H9 (cell line): ENCODE measurements around the gene ATP1A4. TPM values are rescaled to one million over a fixed set of nuclear protein-coding genes. Genes with fewer than 3 reads are reported as not detected.
A peak's percentile ranks its signal among the peaks of the same experiment; 100 is the strongest.

Source experiments
- DNase-seq: peaks from one replicate; pipeline ENCODE4 v3.0.0-alpha.2; 2017
- H2AFZ ChIP-seq: one replicate; pipeline ENCODE4 v1.6.1; 2013; ENCODE audit warnings: mild to moderate bottlenecking, low read length, control low read depth, moderate library complexity
- H2AK5ac ChIP-seq: 2 replicates; pipeline ENCODE4 v1.6.1; 2013; ENCODE audit warnings: low read length, control low read depth, mixed read lengths; ENCODE audit not compliant: insufficient read length
- H2BK120ac ChIP-seq: one replicate; pipeline ENCODE4 v1.6.1; 2013; ENCODE audit warnings: low read depth, mild to moderate bottlenecking, low read length, control low read depth, inconsistent platforms; ENCODE audit not compliant: poor library complexity, severe bottlenecking
- H2BK12ac ChIP-seq: 2 replicates; pipeline ENCODE4 v1.6.1; 2013; ENCODE audit warnings: low read length, control low read depth, mixed read lengths, low read depth; ENCODE audit not compliant: insufficient read length
- H2BK15ac ChIP-seq: 2 replicates; pipeline ENCODE4 v1.6.1; 2013; ENCODE audit warnings: low read depth, low read length, control low read depth
- H2BK20ac ChIP-seq: one replicate; pipeline ENCODE4 v1.6.1; 2013; ENCODE audit warnings: low read depth, mild to moderate bottlenecking, low read length, control low read depth, inconsistent platforms; ENCODE audit not compliant: poor library complexity, severe bottlenecking
- H2BK5ac ChIP-seq: 2 replicates; pipeline ENCODE4 v1.6.1; 2013; ENCODE audit warnings: low read length, control low read depth, mixed read lengths; ENCODE audit not compliant: insufficient read length
- H3K14ac ChIP-seq: 2 replicates; pipeline ENCODE4 v1.6.1; 2013; ENCODE audit warnings: low read length, control low read depth; ENCODE audit not compliant: insufficient read depth
- H3K18ac ChIP-seq: 2 replicates; pipeline ENCODE4 v1.6.1; 2013; ENCODE audit warnings: low read depth, mild to moderate bottlenecking, mixed read lengths, low read length, control low read depth; ENCODE audit not compliant: insufficient read length
- H3K23ac ChIP-seq: 2 replicates; pipeline ENCODE4 v1.6.1; 2013; ENCODE audit warnings: low read length, control low read depth, mixed read lengths, low read depth; ENCODE audit not compliant: insufficient read length
- H3K23me2 ChIP-seq: 2 replicates; pipeline ENCODE4 v1.6.1; 2013; ENCODE audit warnings: low read depth, mild to moderate bottlenecking, mixed read lengths, low read length, control low read depth; ENCODE audit not compliant: insufficient read length, poor library complexity, severe bottlenecking
- H3K27ac ChIP-seq: 2 replicates; pipeline ENCODE4 v1.5.1; 2013; ENCODE audit warnings: low read length, control low read depth, mixed read lengths, low read depth; ENCODE audit not compliant: insufficient read length
- H3K27me3 ChIP-seq: 2 replicates; pipeline ENCODE4 v1.6.1; 2013; ENCODE audit warnings: low read length, control low read depth, inconsistent platforms; ENCODE audit not compliant: insufficient read depth
- H3K4ac ChIP-seq: 2 replicates; pipeline ENCODE4 v1.6.1; 2013; ENCODE audit warnings: low read depth, mild to moderate bottlenecking, control low read depth, inconsistent platforms, low read length, moderate library complexity
- H3K4me1 ChIP-seq: 2 replicates; pipeline ENCODE4 v1.6.1; 2013; ENCODE audit warnings: low read length, control low read depth, inconsistent platforms; ENCODE audit not compliant: insufficient read depth
- H3K4me2 ChIP-seq: 2 replicates; pipeline ENCODE4 v1.6.1; 2013; ENCODE audit warnings: low read length, control low read depth, mixed read lengths; ENCODE audit not compliant: insufficient read length, insufficient read depth
- H3K56ac ChIP-seq: 2 replicates; pipeline ENCODE4 v1.6.1; 2013; ENCODE audit warnings: low read depth, mild to moderate bottlenecking, mixed read lengths, low read length, control low read depth; ENCODE audit not compliant: insufficient read length
- H3K79me1 ChIP-seq: 2 replicates; pipeline ENCODE4 v1.6.1; 2013; ENCODE audit warnings: low read depth, mild to moderate bottlenecking, moderate library complexity, low read length, control low read depth, inconsistent platforms; ENCODE audit not compliant: insufficient read depth, poor library complexity, severe bottlenecking
- H3K79me2 ChIP-seq: 2 replicates; pipeline ENCODE4 v1.6.1; 2013; ENCODE audit warnings: low read length, control low read depth, inconsistent platforms; ENCODE audit not compliant: insufficient read depth
- H3K9ac ChIP-seq: 2 replicates; pipeline ENCODE4 v1.6.1; 2013; ENCODE audit warnings: low read length, control low read depth, mixed read lengths; ENCODE audit not compliant: insufficient read length; ENCODE audit errors: extremely low read depth
- H3K9me3 ChIP-seq: one replicate; pipeline ENCODE4 v1.6.1; 2013; ENCODE audit warnings: low read depth, low read length, inconsistent platforms; ENCODE audit not compliant: control insufficient read depth
- H3T11ph ChIP-seq: one replicate; pipeline ENCODE4 v1.6.1; 2013; ENCODE audit warnings: mild to moderate bottlenecking, low read length, control low read depth, inconsistent platforms
- H4K20me1 ChIP-seq: one replicate; pipeline ENCODE4 v1.6.1; 2013; ENCODE audit not compliant: control insufficient read depth, insufficient read length, insufficient read depth
- H4K5ac ChIP-seq: 2 replicates; pipeline ENCODE4 v1.6.1; 2013; ENCODE audit warnings: low read depth, mild to moderate bottlenecking, mixed read lengths, low read length, control low read depth; ENCODE audit not compliant: insufficient read length
- H4K8ac ChIP-seq: replicated peaks from 2 replicates; pipeline ENCODE4 v1.6.1; 2013; ENCODE audit warnings: low read length, control low read depth, mixed read lengths, low read depth; ENCODE audit not compliant: insufficient read length
- H4K91ac ChIP-seq: 2 replicates; pipeline ENCODE4 v1.6.1; 2013; ENCODE audit warnings: low read depth, mild to moderate bottlenecking, moderate library complexity, mixed read lengths, low read length, control low read depth; ENCODE audit not compliant: insufficient read length
- H3K27ac Mint-ChIP-seq, 3 experiments: 2 replicates in 2 of 3; 3 replicates in 1 of 3; pipeline ENCODE4 v1.8.0; 2020 to 2021; ENCODE audit warnings: mixed read lengths in 3 of 3, mild to moderate bottlenecking in 1 of 3, moderate library complexity in 1 of 3
- H3K27me3 Mint-ChIP-seq: 2 replicates; pipeline ENCODE4 v1.8.0; 2021; ENCODE audit warnings: low read depth, mild to moderate bottlenecking, moderate library complexity, mixed read lengths
- H3K36me3 Mint-ChIP-seq, 3 experiments: 2 replicates in 2 of 3; 3 replicates in 1 of 3; pipeline ENCODE4 v1.8.0; 2020 to 2021; ENCODE audit warnings: low read depth in 3 of 3, mixed read lengths in 3 of 3; ENCODE audit not compliant: insufficient read depth in 1 of 3
- H3K4me1 Mint-ChIP-seq, 2 experiments: 2 replicates each; pipeline ENCODE4 v1.8.0; 2020; ENCODE audit warnings: mixed read lengths in 2 of 2
- H3K4me3 Mint-ChIP-seq, 2 experiments: 2 replicates in 1 of 2; 3 replicates in 1 of 2; pipeline ENCODE4 v1.8.0; 2020 to 2021; ENCODE audit warnings: mild to moderate bottlenecking in 2 of 2, mixed read lengths in 2 of 2, moderate library complexity in 1 of 2
- H3K9me3 Mint-ChIP-seq, 2 experiments: 2 replicates in 1 of 2; 3 replicates in 1 of 2; pipeline ENCODE4 v1.8.0; 2020; ENCODE audit warnings: mild to moderate bottlenecking in 2 of 2, mixed read lengths in 2 of 2, moderate library complexity in 1 of 2
- WGBS: extraction: QIAGEN DNeasy Blood & Tissue Kit; methylation state at CpG from one replicate; pipeline ENCODE4 v1.1.7; 2013; ENCODE audit warnings: missing lambda C conversion rate, low lambda C conversion rate, mixed read lengths; ENCODE audit not compliant: insufficient read length; ENCODE audit errors: extremely low coverage; 5-methylcytosine and 5-hydroxymethylcytosine counted together
- total RNA-seq: library from RNA; stranded (reverse); gene quantifications from 2 replicates; pipeline ENCODE4 v1.2.1, GENCODE V29; 2021
- TF ChIP-seq, protein P1 (sequence below): fragments of 200-600 bp; sonication (generic); conservative IDR thresholded peaks from 3 replicates; pipeline ENCODE4 v1.8.0; 2021; ENCODE audit warnings: antibody characterized with exemption, mild to moderate bottlenecking

Gene ATP1A4
- total RNA-seq, 1 experiment from 2014 or later = 0.20 TPM

DNA sequence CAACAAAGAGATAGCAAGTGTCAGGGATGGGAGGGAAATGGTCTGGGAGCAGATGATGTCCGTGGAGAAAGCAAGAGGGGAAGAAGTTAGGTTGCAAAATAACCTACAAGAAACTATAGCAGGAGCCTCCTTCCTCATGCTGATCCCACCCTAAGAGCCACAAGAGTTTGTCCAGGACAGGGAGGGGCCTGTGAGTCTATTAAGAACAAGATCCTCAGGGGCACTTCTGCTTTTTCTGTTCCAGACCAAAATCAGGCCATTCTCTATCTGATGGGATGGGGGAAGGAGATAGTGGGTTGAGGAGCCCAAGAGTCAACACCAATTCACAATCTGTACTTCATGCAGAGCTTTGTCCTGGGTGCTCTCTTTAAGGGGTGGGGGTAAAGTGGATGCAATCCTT, 7.7 kb upstream of the ATP1A4 start:
- H4K8ac ChIP-seq = no peak overlapping the region
- H3K79me1 ChIP-seq = no peaks in the 10 kb centered on the region
- H2BK12ac ChIP-seq = no peak overlapping the region
- no peak overlapping the region for H2BK120ac ChIP-seq
- H3K4ac ChIP-seq = no peak overlapping the region
- H3K4me3 Mint-ChIP-seq = no peak overlapping the region
- H3K14ac ChIP-seq = no peak overlapping the region
- DNase-seq = no peak
- H2BK15ac ChIP-seq = no peak overlapping the region
- no peak overlapping the region for H3T11ph ChIP-seq
- no peaks in the 10 kb centered on the region for H3K9me3 ChIP-seq
- peaks cover 3% of the 10 kb centered on the region for H3K27me3 Mint-ChIP-seq
- H3K18ac ChIP-seq = no peak overlapping the region
- no peak overlapping the region for H3K23ac ChIP-seq
- H3K56ac ChIP-seq = no peak overlapping the region
- H3K4me2 ChIP-seq = no peak overlapping the region
- H2AFZ ChIP-seq = no peak overlapping the region
- no peaks in the 10 kb centered on the region for H3K23me2 ChIP-seq
- no peak overlapping the region for H3K27ac ChIP-seq
- no CpG with 5 or more reads among the region's 1 CpG for WGBS
- H3K27ac Mint-ChIP-seq = peak overlapping the region in 1 of 3 experiments; percentile 68; a peak in 1 of 7 replicates
- H2BK20ac ChIP-seq = no peak overlapping the region
- H3K36me3 Mint-ChIP-seq = peaks cover 0 to 29% (median 27%) of the 10 kb centered on the region in 3 experiments; a peak in 5 of 7 replicates
- no peaks in the 10 kb centered on the region; the same call in 1 of the 2 replicates for H3K4me1 ChIP-seq
- no peak overlapping the region for H4K91ac ChIP-seq
- TF ChIP-seq, protein P1, sequence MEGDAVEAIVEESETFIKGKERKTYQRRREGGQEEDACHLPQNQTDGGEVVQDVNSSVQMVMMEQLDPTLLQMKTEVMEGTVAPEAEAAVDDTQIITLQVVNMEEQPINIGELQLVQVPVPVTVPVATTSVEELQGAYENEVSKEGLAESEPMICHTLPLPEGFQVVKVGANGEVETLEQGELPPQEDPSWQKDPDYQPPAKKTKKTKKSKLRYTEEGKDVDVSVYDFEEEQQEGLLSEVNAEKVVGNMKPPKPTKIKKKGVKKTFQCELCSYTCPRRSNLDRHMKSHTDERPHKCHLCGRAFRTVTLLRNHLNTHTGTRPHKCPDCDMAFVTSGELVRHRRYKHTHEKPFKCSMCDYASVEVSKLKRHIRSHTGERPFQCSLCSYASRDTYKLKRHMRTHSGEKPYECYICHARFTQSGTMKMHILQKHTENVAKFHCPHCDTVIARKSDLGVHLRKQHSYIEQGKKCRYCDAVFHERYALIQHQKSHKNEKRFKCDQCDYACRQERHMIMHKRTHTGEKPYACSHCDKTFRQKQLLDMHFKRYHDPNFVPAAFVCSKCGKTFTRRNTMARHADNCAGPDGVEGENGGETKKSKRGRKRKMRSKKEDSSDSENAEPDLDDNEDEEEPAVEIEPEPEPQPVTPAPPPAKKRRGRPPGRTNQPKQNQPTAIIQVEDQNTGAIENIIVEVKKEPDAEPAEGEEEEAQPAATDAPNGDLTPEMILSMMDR = no peak
- H3K27me3 ChIP-seq = no peaks in the 10 kb centered on the region
- no peak overlapping the region for H2AK5ac ChIP-seq
- peaks cover 3 to 13% of the 10 kb centered on the region in 2 experiments; a peak in 3 of 4 replicates for H3K4me1 Mint-ChIP-seq
- H3K9ac ChIP-seq = no peak overlapping the region
- no peaks in the 10 kb centered on the region for H3K79me2 ChIP-seq
- H3K9me3 Mint-ChIP-seq = no peaks in the 10 kb centered on the region
- no peak overlapping the region for H2BK5ac ChIP-seq
- H4K20me1 ChIP-seq = no peaks in the 10 kb centered on the region
- H4K5ac ChIP-seq = no peak overlapping the region
